ENCODE measurements around the gene PPP6R2.
A peak's percentile ranks its signal among the peaks of the same experiment; 100 is the strongest.

Gene PPP6R2

DNA sequence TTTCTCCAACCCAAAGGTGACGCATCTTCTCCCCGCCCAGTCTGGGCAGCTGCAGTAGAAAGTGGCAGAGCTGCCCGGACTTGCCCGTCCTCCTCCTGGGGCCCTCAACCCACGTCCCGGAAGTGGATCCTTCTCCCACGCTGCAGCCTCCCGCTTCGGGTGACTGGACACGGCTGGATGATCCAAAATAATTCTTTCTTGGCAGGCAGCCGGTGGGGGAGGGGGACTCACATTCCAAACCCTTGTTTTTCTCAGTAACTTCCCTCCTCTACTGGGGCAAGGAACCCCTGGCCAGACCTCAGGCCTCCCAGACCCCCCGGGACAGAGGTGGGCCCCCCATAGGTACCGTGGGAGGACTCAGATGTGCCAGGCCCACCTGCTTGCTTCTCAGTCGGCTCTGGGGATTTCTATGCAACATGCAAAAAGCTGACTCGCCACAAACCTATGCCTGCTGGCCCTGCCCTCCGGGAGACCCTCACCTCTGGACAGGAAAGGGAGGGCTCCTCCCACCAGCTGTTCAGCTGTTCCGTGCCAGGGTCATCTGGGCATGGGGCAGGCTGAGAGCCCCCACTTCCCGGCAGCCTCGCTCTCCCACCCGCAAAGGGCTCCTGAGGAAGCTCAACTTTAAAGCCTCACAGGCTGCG, 37.1 kb upstream of the PPP6R2 start (continued):
- TF ChIP-seq ZNF138 (tag by site-specific recombination; IDR thresholded peaks at IDR 0.05; ENCODE audit: borderline replicate concordance) (no peak), ZBTB1 (tag by site-specific recombination; IDR thresholded peaks at IDR 0.05) (no peak), KLF8 (tag by site-specific recombination; IDR thresholded peaks at IDR 0.05) (peak; percentile 33), GLI4 (tag by site-specific recombination; IDR thresholded peaks at IDR 0.05) (no peak), ZNF843 (tag by site-specific recombination; IDR thresholded peaks at IDR 0.05) (no peak), ZNF48 (tag by site-specific recombination; IDR thresholded peaks at IDR 0.05) (no peak), EGR2 (tag by site-specific recombination; IDR thresholded peaks at IDR 0.05; ENCODE audit: low read depth) (peak; percentile 97), ZNF311 (tag by site-specific recombination; IDR thresholded peaks at IDR 0.05; ENCODE audit: borderline replicate concordance) (no peak), ZNF791 (tag by site-specific recombination; IDR thresholded peaks at IDR 0.05) (no peak), ZNF426 (tag by site-specific recombination; IDR thresholded peaks at IDR 0.05) (no peak), ZNF510 (tag by site-specific recombination; IDR thresholded peaks at IDR 0.05; ENCODE audit: insufficient replicate concordance) (no peak), ZNF623 (tag by site-specific recombination; IDR thresholded peaks at IDR 0.05) (no peak), ZNF239 (tag by site-specific recombination; IDR thresholded peaks at IDR 0.05) (no peak), ZNF664 (tag by site-specific recombination; IDR thresholded peaks at IDR 0.05) (no peak), SP2 (tag by site-specific recombination; IDR thresholded peaks at IDR 0.05) (peak; percentile 71), SP3 (tag by site-specific recombination; IDR thresholded peaks at IDR 0.05) (0 out of 2 replicates have a peak, but pooled peaks have one; percentile 40), MEIS1 (CRISPR knock-in tag; IDR thresholded peaks at IDR 0.05; ENCODE audit: borderline replicate concordance) (no peak), ZSCAN30 (tag by site-specific recombination; IDR thresholded peaks at IDR 0.05) (peak; percentile 54; the same call in 1 of the 2 replicates), ZNF621 (tag by site-specific recombination; IDR thresholded peaks at IDR 0.05) (no peak), ZNF629 (tag by site-specific recombination; IDR thresholded peaks at IDR 0.05) (peak; percentile 64), KLF7 (tag by site-specific recombination; IDR thresholded peaks at IDR 0.05; ENCODE audit: borderline replicate concordance) (no peak), ZBTB48 (tag by site-specific recombination; IDR thresholded peaks at IDR 0.05) (no peak), ZNF37A (tag by site-specific recombination; IDR thresholded peaks at IDR 0.05) (no peak), KLF9 (tag by site-specific recombination; IDR thresholded peaks at IDR 0.05; ENCODE audit: low read depth) (peak; percentile 18; the same call in 1 of the 2 replicates), IKZF3 (tag by site-specific recombination; IDR thresholded peaks at IDR 0.05) (peak; percentile 93), MZF1 (tag by site-specific recombination; IDR thresholded peaks at IDR 0.05; ENCODE audit: borderline replicate concordance) (peak; percentile 42; the same call in 1 of the 2 replicates), ZNF561 (tag by site-specific recombination; IDR thresholded peaks at IDR 0.05; ENCODE audit: borderline replicate concordance) (no peak; the same call in 1 of the 2 replicates)
- TF ChIP-seq, protein P1, sequence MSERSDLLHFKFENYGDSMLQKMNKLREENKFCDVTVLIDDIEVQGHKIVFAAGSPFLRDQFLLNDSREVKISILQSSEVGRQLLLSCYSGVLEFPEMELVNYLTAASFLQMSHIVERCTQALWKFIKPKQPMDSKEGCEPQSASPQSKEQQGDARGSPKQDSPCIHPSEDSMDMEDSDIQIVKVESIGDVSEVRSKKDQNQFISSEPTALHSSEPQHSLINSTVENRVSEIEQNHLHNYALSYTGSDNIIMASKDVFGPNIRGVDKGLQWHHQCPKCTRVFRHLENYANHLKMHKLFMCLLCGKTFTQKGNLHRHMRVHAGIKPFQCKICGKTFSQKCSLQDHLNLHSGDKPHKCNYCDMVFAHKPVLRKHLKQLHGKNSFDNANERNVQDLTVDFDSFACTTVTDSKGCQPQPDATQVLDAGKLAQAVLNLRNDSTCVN (tag by site-specific recombination; optimal IDR thresholded peaks at IDR 0.05) = peak; percentile 20
- TF ChIP-seq, protein P2, sequence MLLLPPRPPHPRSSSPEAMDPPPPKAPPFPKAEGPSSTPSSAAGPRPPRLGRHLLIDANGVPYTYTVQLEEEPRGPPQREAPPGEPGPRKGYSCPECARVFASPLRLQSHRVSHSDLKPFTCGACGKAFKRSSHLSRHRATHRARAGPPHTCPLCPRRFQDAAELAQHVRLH (tag by site-specific recombination; IDR thresholded peaks at IDR 0.05) = no peak
- TF ChIP-seq, protein P3, sequence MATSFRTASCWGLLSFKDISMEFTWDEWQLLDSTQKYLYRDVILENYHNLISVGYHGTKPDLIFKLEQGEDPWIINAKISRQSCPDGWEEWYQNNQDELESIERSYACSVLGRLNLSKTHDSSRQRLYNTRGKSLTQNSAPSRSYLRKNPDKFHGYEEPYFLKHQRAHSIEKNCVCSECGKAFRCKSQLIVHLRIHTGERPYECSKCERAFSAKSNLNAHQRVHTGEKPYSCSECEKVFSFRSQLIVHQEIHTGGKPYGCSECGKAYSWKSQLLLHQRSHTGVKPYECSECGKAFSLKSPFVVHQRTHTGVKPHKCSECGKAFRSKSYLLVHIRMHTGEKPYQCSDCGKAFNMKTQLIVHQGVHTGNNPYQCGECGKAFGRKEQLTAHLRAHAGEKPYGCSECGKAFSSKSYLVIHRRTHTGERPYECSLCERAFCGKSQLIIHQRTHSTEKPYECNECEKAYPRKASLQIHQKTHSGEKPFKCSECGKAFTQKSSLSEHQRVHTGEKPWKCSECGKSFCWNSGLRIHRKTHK (tag by site-specific recombination; IDR thresholded peaks at IDR 0.05) = no peak
- TF ChIP-seq, protein P4, sequence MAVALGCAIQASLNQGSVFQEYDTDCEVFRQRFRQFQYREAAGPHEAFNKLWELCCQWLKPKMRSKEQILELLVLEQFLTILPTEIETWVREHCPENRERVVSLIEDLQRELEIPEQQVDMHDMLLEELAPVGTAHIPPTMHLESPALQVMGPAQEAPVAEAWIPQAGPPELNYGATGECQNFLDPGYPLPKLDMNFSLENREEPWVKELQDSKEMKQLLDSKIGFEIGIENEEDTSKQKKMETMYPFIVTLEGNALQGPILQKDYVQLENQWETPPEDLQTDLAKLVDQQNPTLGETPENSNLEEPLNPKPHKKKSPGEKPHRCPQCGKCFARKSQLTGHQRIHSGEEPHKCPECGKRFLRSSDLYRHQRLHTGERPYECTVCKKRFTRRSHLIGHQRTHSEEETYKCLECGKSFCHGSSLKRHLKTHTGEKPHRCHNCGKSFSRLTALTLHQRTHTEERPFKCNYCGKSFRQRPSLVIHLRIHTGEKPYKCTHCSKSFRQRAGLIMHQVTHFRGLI (tag by site-specific recombination; IDR thresholded peaks at IDR 0.05) = no peak
- TF ChIP-seq, protein P5, sequence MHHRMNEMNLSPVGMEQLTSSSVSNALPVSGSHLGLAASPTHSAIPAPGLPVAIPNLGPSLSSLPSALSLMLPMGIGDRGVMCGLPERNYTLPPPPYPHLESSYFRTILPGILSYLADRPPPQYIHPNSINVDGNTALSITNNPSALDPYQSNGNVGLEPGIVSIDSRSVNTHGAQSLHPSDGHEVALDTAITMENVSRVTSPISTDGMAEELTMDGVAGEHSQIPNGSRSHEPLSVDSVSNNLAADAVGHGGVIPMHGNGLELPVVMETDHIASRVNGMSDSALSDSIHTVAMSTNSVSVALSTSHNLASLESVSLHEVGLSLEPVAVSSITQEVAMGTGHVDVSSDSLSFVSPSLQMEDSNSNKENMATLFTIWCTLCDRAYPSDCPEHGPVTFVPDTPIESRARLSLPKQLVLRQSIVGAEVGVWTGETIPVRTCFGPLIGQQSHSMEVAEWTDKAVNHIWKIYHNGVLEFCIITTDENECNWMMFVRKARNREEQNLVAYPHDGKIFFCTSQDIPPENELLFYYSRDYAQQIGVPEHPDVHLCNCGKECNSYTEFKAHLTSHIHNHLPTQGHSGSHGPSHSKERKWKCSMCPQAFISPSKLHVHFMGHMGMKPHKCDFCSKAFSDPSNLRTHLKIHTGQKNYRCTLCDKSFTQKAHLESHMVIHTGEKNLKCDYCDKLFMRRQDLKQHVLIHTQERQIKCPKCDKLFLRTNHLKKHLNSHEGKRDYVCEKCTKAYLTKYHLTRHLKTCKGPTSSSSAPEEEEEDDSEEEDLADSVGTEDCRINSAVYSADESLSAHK (tag by site-specific recombination; IDR thresholded peaks at IDR 0.05) = 0 out of 2 replicates have a peak, but pooled peaks have one; percentile 26
- TF ChIP-seq, protein P6, sequence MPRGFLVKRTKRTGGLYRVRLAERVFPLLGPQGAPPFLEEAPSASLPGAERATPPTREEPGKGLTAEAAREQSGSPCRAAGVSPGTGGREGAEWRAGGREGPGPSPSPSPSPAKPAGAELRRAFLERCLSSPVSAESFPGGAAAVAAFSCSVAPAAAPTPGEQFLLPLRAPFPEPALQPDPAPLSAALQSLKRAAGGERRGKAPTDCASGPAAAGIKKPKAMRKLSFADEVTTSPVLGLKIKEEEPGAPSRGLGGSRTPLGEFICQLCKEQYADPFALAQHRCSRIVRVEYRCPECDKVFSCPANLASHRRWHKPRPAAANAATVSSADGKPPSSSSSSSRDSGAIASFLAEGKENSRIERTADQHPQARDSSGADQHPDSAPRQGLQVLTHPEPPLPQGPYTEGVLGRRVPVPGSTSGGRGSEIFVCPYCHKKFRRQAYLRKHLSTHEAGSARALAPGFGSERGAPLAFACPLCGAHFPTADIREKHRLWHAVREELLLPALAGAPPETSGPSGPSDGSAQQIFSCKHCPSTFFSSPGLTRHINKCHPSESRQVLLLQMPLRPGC (tag by site-specific recombination; IDR thresholded peaks at IDR 0.05) = no peak
